ENCODE measurements around the gene ZNF48. TPM values are rescaled to one million over a fixed set of nuclear protein-coding genes. Genes with fewer than 3 reads are reported as not detected.

ZNF48 gene
- total RNA-seq, 6 experiments from 2014 or later = 5.3 to 7.9 (median 6.1) TPM

GRCh38 chr16:30398661-30399434 is 3.6 kb downstream of the ZNF48 start:
- H3K27ac Mint-ChIP-seq = peak overlapping the region; percentile 96; the same call in 1 of the 2 replicates
- H3K4me1 Mint-ChIP-seq (ENCODE audit: low read depth) = peaks cover 42% of the 10 kb centered on the region
- H3K4me3 Mint-ChIP-seq = no peak overlapping the region
- H3K9me3 Mint-ChIP-seq = no peaks in the 10 kb centered on the region
- H3K27me3 Mint-ChIP-seq (ENCODE audit: insufficient read depth) = no peaks in the 10 kb centered on the region
- TF ChIP-seq CTCF (IDR thresholded peaks at IDR 0.05) = no peak
- no peaks in the 10 kb centered on the region for H3K36me3 Mint-ChIP-seq (ENCODE audit: low read depth)
- DNase-seq = no peak

DNA sequence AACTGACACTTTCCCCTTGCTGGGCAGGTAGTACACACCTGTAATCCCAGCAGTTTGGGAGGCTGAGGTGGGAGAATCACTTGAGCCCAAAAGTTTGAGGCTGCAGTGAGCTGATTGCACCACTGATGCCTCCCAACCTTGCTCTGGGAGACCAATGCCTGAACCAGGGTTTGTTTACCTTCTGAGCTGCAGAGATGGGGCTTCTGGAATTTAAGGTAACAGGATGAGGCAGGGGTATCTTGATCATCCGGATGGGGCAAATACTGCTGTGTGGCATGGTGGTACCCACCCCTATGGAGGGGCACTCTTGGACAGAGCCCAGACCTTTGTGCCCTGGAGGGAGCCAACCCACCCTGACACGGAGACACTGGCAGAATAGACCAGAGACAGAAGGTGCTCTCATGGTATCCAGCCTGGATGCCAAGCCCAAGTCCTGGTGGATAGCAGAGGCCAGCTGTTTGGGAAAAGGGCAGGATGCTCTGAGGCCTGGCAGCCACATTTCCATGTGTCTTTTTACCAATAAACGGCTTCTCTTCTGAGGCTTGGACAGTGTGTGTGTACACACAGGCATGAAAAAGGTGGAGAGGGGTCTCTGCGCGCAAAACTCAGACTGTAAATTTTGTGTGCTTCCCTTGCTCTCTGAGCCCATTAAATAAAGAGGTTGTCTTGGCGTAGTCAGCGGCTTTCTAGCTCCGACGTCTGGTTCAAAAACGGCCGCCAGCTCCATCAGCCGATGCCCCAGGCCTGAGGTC is 4.4 kb downstream of the ZNF48 start:
- DNase-seq = no peak
- TF ChIP-seq CTCF (IDR thresholded peaks at IDR 0.05) = no peak
- H3K9me3 Mint-ChIP-seq = no peaks in the 10 kb centered on the region
- H3K36me3 Mint-ChIP-seq (ENCODE audit: low read depth) = no peaks in the 10 kb centered on the region
- H3K4me3 Mint-ChIP-seq = peak overlapping the region; percentile 93
- H3K4me1 Mint-ChIP-seq (ENCODE audit: low read depth) = peaks cover 35% of the 10 kb centered on the region
- peak overlapping the region; percentile 96 for H3K27ac Mint-ChIP-seq
- H3K27me3 Mint-ChIP-seq (ENCODE audit: insufficient read depth) = no peaks in the 10 kb centered on the region

DNA sequence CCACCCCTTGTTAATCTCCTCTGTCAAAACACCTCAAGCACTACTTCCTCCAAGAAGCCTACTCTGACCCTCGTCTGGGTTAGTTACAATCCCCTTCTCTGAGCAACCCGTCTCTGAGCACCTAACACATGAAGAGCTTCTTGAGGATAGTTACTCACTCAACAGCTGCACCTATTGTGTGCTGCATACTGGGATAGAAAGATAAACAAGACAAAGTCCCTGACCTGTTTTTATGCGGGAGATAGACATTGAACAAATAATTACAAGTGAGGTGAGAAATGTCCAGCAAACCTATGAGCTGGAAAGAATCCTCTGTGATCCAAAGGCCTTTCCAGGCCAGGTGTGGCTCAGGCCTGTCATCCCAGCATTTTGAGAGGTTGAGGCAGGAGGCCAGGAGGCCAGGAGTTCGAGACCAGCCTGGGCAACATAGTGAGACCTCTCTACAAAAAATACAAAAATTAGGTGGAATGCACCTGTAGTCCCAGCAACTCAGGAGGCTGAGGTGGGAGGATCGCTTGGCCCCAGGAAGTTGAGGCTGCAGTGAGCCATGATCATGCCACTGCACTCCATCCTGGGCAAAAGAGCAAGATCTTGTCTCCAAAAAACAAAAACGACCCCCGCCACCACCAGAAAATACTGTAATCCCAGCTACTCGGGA is 6.7 kb downstream of the ZNF48 start:
- Mint-ChIP-seq H3K4me3 (peak overlapping the region; percentile 93), H3K27me3 (ENCODE audit: insufficient read depth) (no peaks in the 10 kb centered on the region), H3K27ac (peak overlapping the region; percentile 96), H3K4me1 (ENCODE audit: low read depth) (peaks cover 27% of the 10 kb centered on the region), H3K36me3 (ENCODE audit: low read depth) (no peaks in the 10 kb centered on the region), H3K9me3 (no peaks in the 10 kb centered on the region)
- no peak for DNase-seq
- no peak for TF ChIP-seq CTCF (IDR thresholded peaks at IDR 0.05)

- no peak for DNase-seq
- Mint-ChIP-seq H3K27me3 (ENCODE audit: insufficient read depth) (peaks cover 1% of the 10 kb centered on the region; the same call in 1 of the 2 replicates), H3K27ac (peak overlapping the region; percentile 84), H3K4me3 (peak overlapping the region; percentile 91), H3K36me3 (ENCODE audit: low read depth) (no peaks in the 10 kb centered on the region; the same call in 1 of the 2 replicates), H3K9me3 (no peaks in the 10 kb centered on the region), H3K4me1 (ENCODE audit: low read depth) (peaks cover 28% of the 10 kb centered on the region)
- no peak for TF ChIP-seq CTCF (IDR thresholded peaks at IDR 0.05)
Measured at GRCh38 chr16:30406795-30407101, 11.5 kb downstream of the ZNF48 start.

DNA sequence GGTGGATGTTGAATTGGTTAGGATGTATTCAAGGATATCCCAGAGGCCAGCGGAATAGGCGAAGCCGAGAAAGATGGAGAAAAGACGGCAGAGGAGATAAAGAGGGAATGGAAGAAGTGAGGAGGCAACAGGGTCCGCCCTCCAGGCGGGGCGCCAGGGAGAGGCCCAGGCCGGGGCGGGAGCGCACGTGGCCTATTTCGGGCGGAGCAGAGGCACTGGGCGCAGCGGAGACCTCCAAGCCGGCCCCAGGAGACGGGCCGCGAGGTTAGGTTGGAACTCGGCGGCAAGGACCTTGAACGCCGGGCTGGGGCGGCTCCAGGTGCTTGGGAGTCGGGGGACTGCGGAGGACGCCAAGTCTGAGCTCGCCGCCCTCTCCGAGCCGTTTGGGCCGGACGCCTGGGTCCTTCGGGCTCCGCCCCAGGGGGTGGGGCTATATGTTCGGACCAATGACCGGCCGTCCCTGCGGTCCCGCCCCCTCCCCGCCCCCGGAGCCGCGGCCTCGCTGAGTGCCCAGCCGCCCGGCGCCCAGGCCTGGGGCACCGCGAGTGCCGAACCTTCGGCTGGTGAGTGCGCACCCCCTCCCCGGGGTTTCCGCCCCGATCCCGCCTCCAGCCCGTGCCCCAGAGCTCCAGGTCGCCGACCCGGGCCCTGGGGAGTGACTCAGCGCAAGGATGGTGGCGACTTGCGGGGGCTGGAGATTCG is 12.0 kb downstream of the ZNF48 start, which contains the start of gene ZNF771:
Gene ZNF771 (plus strand): TSS at position 505 of the 702 bp plus-strand sequence. CDS start 448 bp downstream, outside the sequence.
- no peaks in the 10 kb centered on the region for H3K9me3 Mint-ChIP-seq
- peak within 1 kb of the TSS; percentile 91 for H3K4me3 Mint-ChIP-seq
- peak; percentile 28 for TF ChIP-seq CTCF (IDR thresholded peaks at IDR 0.05)
- peaks cover 1% of the 10 kb centered on the region; the same call in 1 of the 2 replicates for H3K27me3 Mint-ChIP-seq (ENCODE audit: insufficient read depth)
- peak; percentile 71 for DNase-seq
- H3K36me3 Mint-ChIP-seq (ENCODE audit: low read depth) = peaks cover 4% of the 10 kb centered on the region
- peaks cover 31% of the 10 kb centered on the region for H3K4me1 Mint-ChIP-seq (ENCODE audit: low read depth)
- peak within 1 kb of the TSS; percentile 84 for H3K27ac Mint-ChIP-seq
